H1 (cell line): ENCODE results near the gene AVL9. TPM values are rescaled to one million over a fixed set of nuclear protein-coding genes. Genes with fewer than 3 reads are reported as not detected.

Experiments
- CTCF ChIA-PET: fragments of 300-600 bp; sonication (Branson Sonifier 250); formaldehyde crosslinking; loops from one replicate; lab custom pipeline; 2021; ENCODE audit not compliant: partially characterized antibody; lab: Charles Lee
- POLR2A ChIA-PET: fragments of 300-600 bp; sonication (Branson Sonifier 250); formaldehyde crosslinking; loops from one replicate; lab custom pipeline; 2021; ENCODE audit warnings: inconsistent platforms; ENCODE audit not compliant: partially characterized antibody; lab: Charles Lee
- DNase-seq, 2 experiments: peaks; one replicate each; pipeline versions ENCODE4 v3.0.0 to v3.0.0-alpha.2; 2010 to 2022; ENCODE audit warnings: low spot score in 2 of 2, low read depth in 1 of 2, mixed read lengths in 1 of 2
- FAIRE-seq: peaks from 2 replicates; lab custom pipeline; 2011; peaks lifted over from hg19 to GRCh38; lab: Jason Lieb, UNC
- H2AFZ ChIP-seq: 2 replicates; pipeline ENCODE4 v1.8.1; 2012; ENCODE audit warnings: low read length, inconsistent platforms
- H2AK5ac ChIP-seq: 2 replicates; pipeline ENCODE4 v1.6.1; 2013; ENCODE audit warnings: low read depth, low read length
- H2BK120ac ChIP-seq: replicated peaks from 2 replicates; pipeline ENCODE3; 2013; ENCODE audit warnings: low read depth, low read length, inconsistent platforms
- H2BK12ac ChIP-seq: 2 replicates; pipeline ENCODE4 v1.6.1; 2013; ENCODE audit warnings: low read depth, low read length
- H2BK15ac ChIP-seq: 2 replicates; pipeline ENCODE4 v1.6.1; 2013; ENCODE audit warnings: low read length
- H2BK20ac ChIP-seq: 2 replicates; pipeline ENCODE4 v1.6.1; 2013; ENCODE audit warnings: low read length
- H2BK5ac ChIP-seq: 2 replicates; pipeline ENCODE4 v1.6.1; 2013; ENCODE audit warnings: low read depth, low read length
- H3K14ac ChIP-seq: 2 replicates; pipeline ENCODE4 v1.6.1; 2013; ENCODE audit warnings: inconsistent platforms; ENCODE audit not compliant: insufficient read length
- H3K18ac ChIP-seq: 2 replicates; pipeline ENCODE4 v1.6.1; 2013; ENCODE audit warnings: low read length; ENCODE audit errors: extremely low read depth
- H3K23ac ChIP-seq: 2 replicates; pipeline ENCODE4 v1.6.1; 2013; ENCODE audit warnings: inconsistent platforms; ENCODE audit not compliant: insufficient read length
- H3K23me2 ChIP-seq: 2 replicates; pipeline ENCODE4 v1.6.1; 2013; ENCODE audit warnings: low read depth, low read length
- H3K27ac ChIP-seq: 2 replicates; pipeline ENCODE4 v1.6.1; 2011; ENCODE audit warnings: low read depth, low read length, inconsistent platforms
- H3K27me3 ChIP-seq, 4 experiments: replicated peaks in 1 of 4; 1 replicate in 1 of 4; 2 replicates in 3 of 4; pipeline versions ENCODE4 v1.6.1 to v1.8.1; 2011 to 2013; ENCODE audit warnings: low read length in 3 of 4, mild to moderate bottlenecking in 3 of 4, inconsistent platforms in 2 of 4, mixed read lengths in 2 of 4, moderate library complexity in 1 of 4; ENCODE audit not compliant: control insufficient read depth in 3 of 4, insufficient read depth in 3 of 4; ENCODE audit errors: extremely low read depth in 1 of 4
- H3K36me3 ChIP-seq, 4 experiments: 2 replicates each; pipeline versions ENCODE4 v1.6.1 to v1.8.1; 2011 to 2013; ENCODE audit warnings: mild to moderate bottlenecking in 4 of 4, low read length in 3 of 4, moderate library complexity in 2 of 4, control low read depth in 1 of 4, inconsistent platforms in 1 of 4; ENCODE audit not compliant: insufficient read depth in 4 of 4, control insufficient read depth in 2 of 4
- H3K4ac ChIP-seq: replicated peaks from 2 replicates; pipeline ENCODE3; 2013; ENCODE audit warnings: low read length, low read depth, mixed read lengths, inconsistent platforms; ENCODE audit not compliant: insufficient read length
- H3K4me1 ChIP-seq, 4 experiments: replicated peaks in 1 of 4; 1 replicate in 1 of 4; 2 replicates in 3 of 4; pipeline versions ENCODE4 v1.6.1 to v1.8.1; 2011 to 2013; ENCODE audit warnings: low read length in 3 of 4, inconsistent platforms in 2 of 4, mixed read lengths in 1 of 4; ENCODE audit not compliant: insufficient read depth in 4 of 4, control insufficient read depth in 3 of 4
- H3K4me2 ChIP-seq, 2 experiments: 2 replicates each; pipeline versions ENCODE4 v1.6.1 to v1.8.1; 2011 to 2013; ENCODE audit warnings: low read depth in 2 of 2, low read length in 2 of 2, control low read depth in 1 of 2, inconsistent platforms in 1 of 2, mild to moderate bottlenecking in 1 of 2; ENCODE audit not compliant: insufficient read depth in 1 of 2
- H3K4me3 ChIP-seq, 4 experiments: fragments of 200-600, 300-600 bp in 1 of 4; sonication (generic), shearing (Covaris generic), sonication (Bioruptor Twin) in 1 of 4; 2 replicates each; pipeline versions ENCODE4 v1.5.1 to v1.8.1; 2011 to 2016; ENCODE audit warnings: low read length in 4 of 4, low read depth in 3 of 4, control low read depth in 2 of 4, inconsistent platforms in 2 of 4, mild to moderate bottlenecking in 2 of 4, mixed read lengths in 1 of 4, moderate library complexity in 1 of 4; ENCODE audit not compliant: insufficient read depth in 2 of 4; ENCODE audit errors: extremely low read depth in 1 of 4
- H3K56ac ChIP-seq: replicated peaks from 2 replicates; pipeline ENCODE3; 2013; ENCODE audit warnings: low read depth, mild to moderate bottlenecking, mixed read lengths, low read length, inconsistent platforms; ENCODE audit not compliant: insufficient read length
- H3K79me1 ChIP-seq: 2 replicates; pipeline ENCODE4 v1.6.1; 2013; ENCODE audit warnings: low read depth, low read length, control low read depth
- H3K79me2 ChIP-seq, 2 experiments: 2 replicates each; pipeline versions ENCODE4 v1.6.1 to v1.8.1; 2012 to 2013; ENCODE audit warnings: low read length in 2 of 2, mild to moderate bottlenecking in 2 of 2, inconsistent platforms in 1 of 2; ENCODE audit not compliant: insufficient read depth in 2 of 2, control insufficient read depth in 1 of 2
- H3K9ac ChIP-seq, 4 experiments: replicated peaks in 1 of 4; 1 replicate in 1 of 4; 2 replicates in 3 of 4; pipeline versions ENCODE4 v1.6.1 to v1.8.1; 2011 to 2013; ENCODE audit warnings: low read depth in 3 of 4, low read length in 3 of 4, control low read depth in 2 of 4, mild to moderate bottlenecking in 2 of 4, moderate library complexity in 2 of 4, inconsistent platforms in 1 of 4; ENCODE audit errors: extremely low read depth in 1 of 4
- H3K9me3 ChIP-seq, 2 experiments: 2 replicates each; pipeline versions ENCODE4 v1.6.1 to v1.8.1; 2012 to 2013; ENCODE audit warnings: mild to moderate bottlenecking in 2 of 2, moderate library complexity in 2 of 2, control low read depth in 1 of 2, inconsistent platforms in 1 of 2, low read depth in 1 of 2, low read length in 1 of 2, mixed read lengths in 1 of 2; ENCODE audit not compliant: insufficient read depth in 2 of 2
- H4K20me1 ChIP-seq, 2 experiments: replicated peaks in 1 of 2; 2 replicates each; pipeline versions ENCODE3 to v1.8.1; 2011 to 2013; ENCODE audit warnings: inconsistent platforms in 2 of 2, low read length in 2 of 2, mild to moderate bottlenecking in 1 of 2; ENCODE audit not compliant: insufficient read depth in 2 of 2, control insufficient read depth in 1 of 2
- H4K5ac ChIP-seq: 2 replicates; pipeline ENCODE4 v1.6.1; 2013; ENCODE audit warnings: low read length, low read depth, mixed read lengths, inconsistent platforms; ENCODE audit not compliant: insufficient read length
- H4K8ac ChIP-seq: 2 replicates; pipeline ENCODE4 v1.8.0; 2013; ENCODE audit warnings: mild to moderate bottlenecking, moderate library complexity, low read length, inconsistent platforms; ENCODE audit not compliant: insufficient read depth; ENCODE audit errors: extremely low read depth
- H4K91ac ChIP-seq: replicated peaks from 2 replicates; pipeline ENCODE3; 2013; ENCODE audit warnings: low read length, mixed read lengths, inconsistent platforms; ENCODE audit not compliant: insufficient read length
- GTF2F1 ChIP-seq: IDR thresholded peaks from 2 replicates; pipeline ENCODE4 v1.6.1; 2012; ENCODE audit warnings: low read depth, low read length, improper control_type of control experiment, borderline replicate concordance
- SAP30 ChIP-seq: fragments of 300-600 bp; sonication (generic); IDR thresholded peaks from 2 replicates; pipeline ENCODE4 v1.7.1; 2012; ENCODE audit warnings: low read length, moderate library complexity, mild to moderate bottlenecking, inconsistent platforms; ENCODE audit not compliant: insufficient read depth, insufficient replicate concordance
- SRF ChIP-seq: IDR thresholded peaks from 2 replicates; pipeline ENCODE4 v1.6.1; 2011; ENCODE audit warnings: mild to moderate bottlenecking, low read depth, low read length, moderate library complexity
- TEAD4 ChIP-seq: IDR thresholded peaks from 2 replicates; pipeline ENCODE4 v1.6.1; 2012; ENCODE audit warnings: low read depth, low read length, inconsistent platforms, mixed read lengths
- YY1 ChIP-seq: IDR thresholded peaks from 2 replicates; pipeline ENCODE4 v1.6.1; 2011; ENCODE audit warnings: low read depth, mild to moderate bottlenecking, low read length
- WGBS, 2 experiments: shearing (Covaris generic) in 1 of 2; methylation state at CpG; one replicate each; pipeline versions ENCODE4 v1.1.6 to v1.1.7; 2013 to 2015; ENCODE audit warnings: low lambda C conversion rate in 2 of 2, mixed read lengths in 2 of 2, inconsistent platforms in 1 of 2, low coverage in 1 of 2, missing lambda C conversion rate in 1 of 2; ENCODE audit not compliant: insufficient replicate concordance in 2 of 2, insufficient coverage in 1 of 2, insufficient read length in 1 of 2; ENCODE audit errors: extremely low coverage in 1 of 2, missing lambda C conversion rate in 1 of 2; 5-methylcytosine and 5-hydroxymethylcytosine counted together
- polyA plus RNA-seq, 7 experiments: library from polyadenylated mRNA; depleted of rRNA in 3 of 7; stranded (reverse) in 5 of 7; unstranded in 2 of 7; fragments of >200 nt in 5 of 7; fragments of 200-250 nt in 2 of 7; gene quantifications; 1 replicate in 5 of 7; 2 replicates in 1 of 7; 4 replicates in 1 of 7; pipeline versions ENCODE4 v1.2.1 to v1.2.3, GENCODE V29; 2011 to 2013; ENCODE audit warnings: missing spikeins in 2 of 7, mixed read lengths in 2 of 7
- total RNA-seq: library from RNA; stranded (reverse); fragmentation: NEBNext Ultra II Directional; extraction: Animal tissue kit (Norgen Biotek cat#: 25700); gene quantifications from 2 replicates; pipeline ENCODE4 v1.2.1, GENCODE V29; 2021
- TF ChIP-seq, protein P1 (sequence below): IDR thresholded peaks from 2 replicates; pipeline ENCODE4 v1.6.1; 2012; ENCODE audit warnings: low read length, inconsistent platforms
- TF ChIP-seq, protein P2 (sequence below): IDR thresholded peaks from 2 replicates; pipeline ENCODE4 v1.6.1; 2012; ENCODE audit warnings: inconsistent platforms
- TF ChIP-seq, protein P3 (sequence below): IDR thresholded peaks from 2 replicates; pipeline ENCODE4 v1.6.1; 2012; ENCODE audit warnings: inconsistent platforms

The AVL9 gene
- total and polyA plus RNA-seq, 2 of the 8 experiments (the other 6 are each of a cell fraction or from before 2014, with no cell fraction given): 15.5 to 42.1 TPM

DNA sequence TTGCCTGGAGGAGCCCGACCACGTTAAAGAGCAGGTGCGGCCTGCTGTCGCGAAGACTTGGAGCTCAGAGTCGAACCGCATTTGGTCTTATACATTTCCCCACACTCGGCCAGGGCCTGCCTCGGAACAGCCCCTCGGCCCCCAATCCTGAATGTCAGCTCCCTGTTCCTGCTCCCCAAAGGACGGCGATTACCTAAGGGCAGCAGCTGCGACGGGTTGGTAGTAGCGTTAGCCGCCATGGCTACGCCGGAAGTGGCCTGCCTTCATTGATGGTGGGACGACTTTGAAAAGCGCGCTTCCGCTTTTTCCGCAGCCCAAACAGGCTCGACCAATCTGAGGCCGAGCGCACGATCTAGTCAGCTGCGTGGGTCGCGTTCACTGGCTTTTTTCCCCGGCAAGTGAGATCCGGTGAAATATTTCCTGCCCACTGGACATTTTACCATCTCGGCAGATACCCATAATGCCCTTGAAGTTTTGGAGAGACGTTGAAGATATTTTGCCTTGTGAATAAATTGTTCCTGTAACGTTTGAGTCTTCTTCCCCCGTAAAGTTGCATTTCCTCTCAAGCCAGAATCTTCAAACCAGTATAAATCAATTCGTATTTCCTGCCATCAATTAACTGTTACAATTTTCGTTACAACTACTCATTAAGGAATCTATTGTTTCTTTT is 5.0 kb upstream of the AVL9 start, which contains the start of gene LSM5:
LSM5 (minus strand) TSS at position 254 of the 670 bp plus-strand sequence; CDS start at position 239, 15 bp downstream.
- H3K23ac ChIP-seq: no peak within 1 kb of the TSS
- H3K23me2 ChIP-seq: peaks cover 5% of the 10 kb centered on the region
- H3K79me2 ChIP-seq: peaks cover 6 to 25% of the 10 kb centered on the region in 2 experiments; a peak in 3 of 4 replicates
- H3K27ac ChIP-seq: peak within 1 kb of the TSS; percentile 88
- POLR2A ChIA-PET: interaction anchor here (0.6 to 1.0 kb wide), 4 partner anchors 10 to 779 kb away, joined by 3 to 5 read pairs (median 4); no protein-coding TSS in a partner anchor
- DNase-seq (peak in 1 of 2 experiments; percentile 84), FAIRE-seq (peak; percentile 70)
- CTCF ChIA-PET: interaction anchor here (3.7 kb wide), 1 partner anchor 10 kb away, joined by 18 read pairs; no protein-coding TSS in a partner anchor
- 2% methylated on average over 38 of the region's 38 CpGs; no CpG with 5 or more reads in 1 of the 2 experiments for WGBS, 2 experiments
- no peak within 1 kb of the TSS for H2BK12ac ChIP-seq
- peak within 1 kb of the TSS; percentile 64 to 97 (median 86) for H3K4me3 ChIP-seq
- H4K5ac ChIP-seq: peak within 1 kb of the TSS; percentile 85
- H3K36me3 ChIP-seq: peaks cover 4 to 14% (median 9%) of the 10 kb centered on the region in 4 experiments; a peak in 7 of 8 replicates
- no peak within 1 kb of the TSS for H3K14ac ChIP-seq
- H3K18ac ChIP-seq: 0 out of 2 replicates have a peak within 1 kb of the TSS, but pooled peaks have one; percentile 39
- peak within 1 kb of the TSS; percentile 58 to 89 (median 75) for H3K9ac ChIP-seq
- peak within 1 kb of the TSS; percentile 93 to 98 for H3K4me2 ChIP-seq
- H2BK120ac ChIP-seq: no peak within 1 kb of the TSS
- no peak within 1 kb of the TSS for H2BK15ac ChIP-seq
- peak within 1 kb of the TSS; percentile 99; the same call in 1 of the 2 replicates for H4K8ac ChIP-seq
- no peaks in the 10 kb centered on the region for H4K20me1 ChIP-seq
- no peak within 1 kb of the TSS for H2BK20ac ChIP-seq
- peaks cover 3% of the 10 kb centered on the region; the same call in 1 of the 2 replicates for H3K79me1 ChIP-seq
- H2AK5ac ChIP-seq: no peak within 1 kb of the TSS
- peak within 1 kb of the TSS; percentile 91 for H2AFZ ChIP-seq
- no peaks in the 10 kb centered on the region; a peak in 1 of 7 replicates for H3K4me1 ChIP-seq
- peak within 1 kb of the TSS; percentile 23 for H4K91ac ChIP-seq
- H3K27me3 ChIP-seq: no peaks in the 10 kb centered on the region
- no peak within 1 kb of the TSS for H3K4ac ChIP-seq
- peak within 1 kb of the TSS; percentile 53; the same call in 1 of the 2 replicates for H2BK5ac ChIP-seq
- no peaks in the 10 kb centered on the region for H3K9me3 ChIP-seq
- H3K56ac ChIP-seq: no peak within 1 kb of the TSS
- TF ChIP-seq YY1 (peak; percentile 95), GTF2F1 (no peak), TEAD4 (0 out of 2 replicates have a peak, but pooled peaks have one; percentile 24), SAP30 (peak; percentile 89), SRF (peak; percentile 89)
- TF ChIP-seq, protein P1, sequence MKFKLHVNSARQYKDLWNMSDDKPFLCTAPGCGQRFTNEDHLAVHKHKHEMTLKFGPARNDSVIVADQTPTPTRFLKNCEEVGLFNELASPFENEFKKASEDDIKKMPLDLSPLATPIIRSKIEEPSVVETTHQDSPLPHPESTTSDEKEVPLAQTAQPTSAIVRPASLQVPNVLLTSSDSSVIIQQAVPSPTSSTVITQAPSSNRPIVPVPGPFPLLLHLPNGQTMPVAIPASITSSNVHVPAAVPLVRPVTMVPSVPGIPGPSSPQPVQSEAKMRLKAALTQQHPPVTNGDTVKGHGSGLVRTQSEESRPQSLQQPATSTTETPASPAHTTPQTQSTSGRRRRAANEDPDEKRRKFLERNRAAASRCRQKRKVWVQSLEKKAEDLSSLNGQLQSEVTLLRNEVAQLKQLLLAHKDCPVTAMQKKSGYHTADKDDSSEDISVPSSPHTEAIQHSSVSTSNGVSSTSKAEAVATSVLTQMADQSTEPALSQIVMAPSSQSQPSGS: peak; percentile 61; the same call in 1 of the 2 replicates
- TF ChIP-seq, protein P2, sequence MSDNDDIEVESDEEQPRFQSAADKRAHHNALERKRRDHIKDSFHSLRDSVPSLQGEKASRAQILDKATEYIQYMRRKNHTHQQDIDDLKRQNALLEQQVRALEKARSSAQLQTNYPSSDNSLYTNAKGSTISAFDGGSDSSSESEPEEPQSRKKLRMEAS: peak; percentile 61; the same call in 1 of the 2 replicates
- TF ChIP-seq, protein P3, sequence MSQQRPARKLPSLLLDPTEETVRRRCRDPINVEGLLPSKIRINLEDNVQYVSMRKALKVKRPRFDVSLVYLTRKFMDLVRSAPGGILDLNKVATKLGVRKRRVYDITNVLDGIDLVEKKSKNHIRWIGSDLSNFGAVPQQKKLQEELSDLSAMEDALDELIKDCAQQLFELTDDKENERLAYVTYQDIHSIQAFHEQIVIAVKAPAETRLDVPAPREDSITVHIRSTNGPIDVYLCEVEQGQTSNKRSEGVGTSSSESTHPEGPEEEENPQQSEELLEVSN: 0 out of 2 replicates have a peak, but pooled peaks have one; percentile 36
